ENCODE measurements around the gene APOH. TPM values are rescaled to one million over a fixed set of nuclear protein-coding genes. Genes with fewer than 3 reads are reported as not detected.
"Not testable (repeated sequence)": the region's sequence is repeated elsewhere in the genome, so short reads cannot be mapped to it uniquely, and the experiment has no call there.

Gene APOH
- polyA plus RNA-seq, 2 donors, result not detected

- Histone ChIP-seq H3K36me3 (ENCODE audit: control insufficient read depth in 2 of 2, insufficient read depth in 2 of 2, low read length in 1 of 2) (no peaks in the 10 kb centered on the region), H3K4me3 (ENCODE audit: low read depth in 1 of 2, low read length in 2 of 2) (no peak overlapping the region), H3K27me3 (ENCODE audit: control insufficient read depth in 1 of 2, insufficient read depth in 2 of 2, low read length in 2 of 2) (no peaks in the 10 kb centered on the region), H3K4me1 (ENCODE audit: control insufficient read depth in 2 of 2, insufficient read depth in 2 of 2, low read length in 1 of 2) (no peaks in the 10 kb centered on the region), H3K27ac (ENCODE audit: low read depth in 2 of 2, low read length in 1 of 2) (no peak overlapping the region), H3K9me3 (ENCODE audit: control insufficient read depth in 2 of 2, insufficient read depth in 1 of 2, low read depth in 1 of 2, low read length in 1 of 2) (no peaks in the 10 kb centered on the region)
- WGBS, 2 donors, result 92 to 93% methylated on average over 5 of the region's 5 CpGs
These were observed 35.5 kb upstream of the APOH start for GRCh38 chr17:66264696-66265095.

GRCh38 chr17:66262767-66263166, 33.6 kb upstream of the APOH start:
- Histone ChIP-seq H3K9me3 (ENCODE audit: control insufficient read depth in 2 of 2, insufficient read depth in 1 of 2, low read depth in 1 of 2, low read length in 1 of 2) (no peaks in the 10 kb centered on the region), H3K27ac (ENCODE audit: low read depth in 2 of 2, low read length in 1 of 2) (no peak overlapping the region), H3K27me3 (ENCODE audit: control insufficient read depth in 1 of 2, insufficient read depth in 2 of 2, low read length in 2 of 2) (no peaks in the 10 kb centered on the region), H3K4me1 (ENCODE audit: control insufficient read depth in 2 of 2, insufficient read depth in 2 of 2, low read length in 1 of 2) (no peaks in the 10 kb centered on the region), H3K36me3 (ENCODE audit: control insufficient read depth in 2 of 2, insufficient read depth in 2 of 2, low read length in 1 of 2) (no peaks in the 10 kb centered on the region), H3K4me3 (ENCODE audit: low read depth in 1 of 2, low read length in 2 of 2) (no peak overlapping the region)
- 52 to 59% methylated on average over 2 of the region's 2 CpGs for WGBS, 2 donors

GRCh38 chr17:66260688-66261087, 31.5 kb upstream of the APOH start:
- Histone ChIP-seq H3K36me3 (ENCODE audit: control insufficient read depth in 2 of 2, insufficient read depth in 2 of 2, low read length in 1 of 2) (no peaks in the 10 kb centered on the region), H3K27ac (ENCODE audit: low read depth in 2 of 2, low read length in 1 of 2) (no peak overlapping the region), H3K9me3 (ENCODE audit: control insufficient read depth in 2 of 2, insufficient read depth in 1 of 2, low read depth in 1 of 2, low read length in 1 of 2) (no peaks in the 10 kb centered on the region), H3K4me1 (ENCODE audit: control insufficient read depth in 2 of 2, insufficient read depth in 2 of 2, low read length in 1 of 2) (no peaks in the 10 kb centered on the region), H3K27me3 (ENCODE audit: control insufficient read depth in 1 of 2, insufficient read depth in 2 of 2, low read length in 2 of 2) (no peaks in the 10 kb centered on the region), H3K4me3 (ENCODE audit: low read depth in 1 of 2, low read length in 2 of 2) (no peak overlapping the region)
- 97 to 98% methylated on average over 1 of the region's 1 CpG for WGBS, 2 donors

- H3K36me3 ChIP-seq (ENCODE audit: control insufficient read depth in 2 of 2, insufficient read depth in 2 of 2, low read length in 1 of 2), result no peaks in the 10 kb centered on the region
- no peaks in the 10 kb centered on the region for H3K4me1 ChIP-seq (ENCODE audit: control insufficient read depth in 2 of 2, insufficient read depth in 2 of 2, low read length in 1 of 2)
- H3K4me3 ChIP-seq (ENCODE audit: low read depth in 1 of 2, low read length in 2 of 2), result no peak overlapping the region
- no peaks in the 10 kb centered on the region for H3K9me3 ChIP-seq (ENCODE audit: control insufficient read depth in 2 of 2, insufficient read depth in 1 of 2, low read depth in 1 of 2, low read length in 1 of 2)
- H3K27me3 ChIP-seq (ENCODE audit: control insufficient read depth in 1 of 2, insufficient read depth in 2 of 2, low read length in 2 of 2), result no peaks in the 10 kb centered on the region
- H3K27ac ChIP-seq (ENCODE audit: low read depth in 2 of 2, low read length in 1 of 2), result no peak overlapping the region
- WGBS, 2 donors, result 92 to 93% methylated on average over 6 of the region's 6 CpGs
These were observed 31.1 kb upstream of the APOH start for GRCh38 chr17:66260275-66260674.

- H3K4me1 ChIP-seq (ENCODE audit: control insufficient read depth in 2 of 2, insufficient read depth in 2 of 2, low read length in 1 of 2), result no peaks in the 10 kb centered on the region
- H3K4me3 ChIP-seq (ENCODE audit: low read depth in 1 of 2, low read length in 2 of 2), result no peak overlapping the region
- H3K36me3 ChIP-seq (ENCODE audit: control insufficient read depth in 2 of 2, insufficient read depth in 2 of 2, low read length in 1 of 2), result no peaks in the 10 kb centered on the region
- H3K27me3 ChIP-seq (ENCODE audit: control insufficient read depth in 1 of 2, insufficient read depth in 2 of 2, low read length in 2 of 2), result no peaks in the 10 kb centered on the region
- 56 to 59% methylated on average over 3 of the region's 3 CpGs for WGBS, 2 donors
- no peaks in the 10 kb centered on the region for H3K9me3 ChIP-seq (ENCODE audit: control insufficient read depth in 2 of 2, insufficient read depth in 1 of 2, low read depth in 1 of 2, low read length in 1 of 2)
- no peak overlapping the region for H3K27ac ChIP-seq (ENCODE audit: low read depth in 2 of 2, low read length in 1 of 2)
These were observed 26.3 kb upstream of the APOH start for GRCh38 chr17:66255527-66255971.

GRCh38 chr17:66255112-66255511, 25.9 kb upstream of the APOH start:
- WGBS, 2 donors, result 21 to 22% methylated on average over 4 of the region's 4 CpGs

GRCh38 chr17:66253458-66253857, 24.2 kb upstream of the APOH start:
- H3K9me3 ChIP-seq (ENCODE audit: control insufficient read depth in 2 of 2, insufficient read depth in 1 of 2, low read depth in 1 of 2, low read length in 1 of 2); H3K4me1 ChIP-seq (ENCODE audit: control insufficient read depth in 2 of 2, insufficient read depth in 2 of 2, low read length in 1 of 2); H3K27ac ChIP-seq (ENCODE audit: low read depth in 2 of 2, low read length in 1 of 2); H3K27me3 ChIP-seq (ENCODE audit: control insufficient read depth in 1 of 2, insufficient read depth in 2 of 2, low read length in 2 of 2); H3K4me3 ChIP-seq (ENCODE audit: low read depth in 1 of 2, low read length in 2 of 2); H3K36me3 ChIP-seq (ENCODE audit: control insufficient read depth in 2 of 2, insufficient read depth in 2 of 2, low read length in 1 of 2): not testable (repeated sequence)
- 87 to 89% methylated on average over 8 of the region's 8 CpGs for WGBS, 2 donors

More at GRCh38 chr17:66255112-66255511, 25.9 kb upstream of the APOH start:
- Histone ChIP-seq H3K4me3 (ENCODE audit: low read depth in 1 of 2, low read length in 2 of 2) (no peak overlapping the region), H3K4me1 (ENCODE audit: control insufficient read depth in 2 of 2, insufficient read depth in 2 of 2, low read length in 1 of 2) (no peaks in the 10 kb centered on the region), H3K9me3 (ENCODE audit: control insufficient read depth in 2 of 2, insufficient read depth in 1 of 2, low read depth in 1 of 2, low read length in 1 of 2) (no peaks in the 10 kb centered on the region), H3K27me3 (ENCODE audit: control insufficient read depth in 1 of 2, insufficient read depth in 2 of 2, low read length in 2 of 2) (no peaks in the 10 kb centered on the region), H3K36me3 (ENCODE audit: control insufficient read depth in 2 of 2, insufficient read depth in 2 of 2, low read length in 1 of 2) (no peaks in the 10 kb centered on the region), H3K27ac (ENCODE audit: low read depth in 2 of 2, low read length in 1 of 2) (no peak overlapping the region)

GRCh38 chr17:66250686-66251085, 21.5 kb upstream of the APOH start:
- H3K36me3 ChIP-seq (ENCODE audit: control insufficient read depth in 2 of 2, insufficient read depth in 2 of 2, low read length in 1 of 2), result no peaks in the 10 kb centered on the region
- no peaks in the 10 kb centered on the region for H3K9me3 ChIP-seq (ENCODE audit: control insufficient read depth in 2 of 2, insufficient read depth in 1 of 2, low read depth in 1 of 2, low read length in 1 of 2)
- 90 to 92% methylated on average over 3 of the region's 3 CpGs for whole genome bisulfite sequencing, 2 donors

GRCh38 chr17:66248285-66248684, 19.1 kb upstream of the APOH start:
- WGBS, 2 donors, result 73 to 78% methylated on average over 5 of the region's 5 CpGs
- Histone ChIP-seq H3K27me3 (ENCODE audit: control insufficient read depth in 1 of 2, insufficient read depth in 2 of 2, low read length in 2 of 2) (no peaks in the 10 kb centered on the region), H3K4me3 (ENCODE audit: low read depth in 1 of 2, low read length in 2 of 2) (no peak overlapping the region), H3K36me3 (ENCODE audit: control insufficient read depth in 2 of 2, insufficient read depth in 2 of 2, low read length in 1 of 2) (no peaks in the 10 kb centered on the region), H3K27ac (ENCODE audit: low read depth in 2 of 2, low read length in 1 of 2) (no peak overlapping the region), H3K4me1 (ENCODE audit: control insufficient read depth in 2 of 2, insufficient read depth in 2 of 2, low read length in 1 of 2) (no peaks in the 10 kb centered on the region), H3K9me3 (ENCODE audit: control insufficient read depth in 2 of 2, insufficient read depth in 1 of 2, low read depth in 1 of 2, low read length in 1 of 2) (no peaks in the 10 kb centered on the region)

More at GRCh38 chr17:66250686-66251085, 21.5 kb upstream of the APOH start:
- Histone ChIP-seq H3K4me1 (ENCODE audit: control insufficient read depth in 2 of 2, insufficient read depth in 2 of 2, low read length in 1 of 2) (no peaks in the 10 kb centered on the region), H3K27ac (ENCODE audit: low read depth in 2 of 2, low read length in 1 of 2) (no peak overlapping the region), H3K4me3 (ENCODE audit: low read depth in 1 of 2, low read length in 2 of 2) (no peak overlapping the region), H3K27me3 (ENCODE audit: control insufficient read depth in 1 of 2, insufficient read depth in 2 of 2, low read length in 2 of 2) (no peaks in the 10 kb centered on the region)

- Histone ChIP-seq H3K4me1 (ENCODE audit: control insufficient read depth in 2 of 2, insufficient read depth in 2 of 2, low read length in 1 of 2) (no peaks in the 10 kb centered on the region), H3K27me3 (ENCODE audit: control insufficient read depth in 1 of 2, insufficient read depth in 2 of 2, low read length in 2 of 2) (no peaks in the 10 kb centered on the region), H3K9me3 (ENCODE audit: control insufficient read depth in 2 of 2, insufficient read depth in 1 of 2, low read depth in 1 of 2, low read length in 1 of 2) (no peaks in the 10 kb centered on the region), H3K4me3 (ENCODE audit: low read depth in 1 of 2, low read length in 2 of 2) (no peak overlapping the region), H3K36me3 (ENCODE audit: control insufficient read depth in 2 of 2, insufficient read depth in 2 of 2, low read length in 1 of 2) (no peaks in the 10 kb centered on the region), H3K27ac (ENCODE audit: low read depth in 2 of 2, low read length in 1 of 2) (no peak overlapping the region)
- WGBS, 2 donors, result 75 to 85% methylated on average over 1 of the region's 1 CpG
These were observed 12.6 kb upstream of the APOH start for GRCh38 chr17:66241839-66242238.

All from esophagus (tissue), 2 donors.